H9 (cell line): Measurements from ENCODE around the gene OAS3. TPM values are rescaled to one million over a fixed set of nuclear protein-coding genes. Genes with fewer than 3 reads are reported as not detected.

Experiments
- DNase-seq: peaks from one replicate; pipeline ENCODE4 v3.0.0-alpha.2; 2017
- H2AFZ ChIP-seq: one replicate; pipeline ENCODE4 v1.6.1; 2013; ENCODE audit warnings: mild to moderate bottlenecking, low read length, control low read depth, moderate library complexity
- H2AK5ac ChIP-seq: 2 replicates; pipeline ENCODE4 v1.6.1; 2013; ENCODE audit warnings: low read length, control low read depth, mixed read lengths; ENCODE audit not compliant: insufficient read length
- H2BK120ac ChIP-seq: one replicate; pipeline ENCODE4 v1.6.1; 2013; ENCODE audit warnings: low read depth, mild to moderate bottlenecking, low read length, control low read depth, inconsistent platforms; ENCODE audit not compliant: poor library complexity, severe bottlenecking
- H2BK12ac ChIP-seq: 2 replicates; pipeline ENCODE4 v1.6.1; 2013; ENCODE audit warnings: low read length, control low read depth, mixed read lengths, low read depth; ENCODE audit not compliant: insufficient read length
- H2BK15ac ChIP-seq: 2 replicates; pipeline ENCODE4 v1.6.1; 2013; ENCODE audit warnings: low read depth, low read length, control low read depth
- H2BK20ac ChIP-seq: one replicate; pipeline ENCODE4 v1.6.1; 2013; ENCODE audit warnings: low read depth, mild to moderate bottlenecking, low read length, control low read depth, inconsistent platforms; ENCODE audit not compliant: poor library complexity, severe bottlenecking
- H2BK5ac ChIP-seq: 2 replicates; pipeline ENCODE4 v1.6.1; 2013; ENCODE audit warnings: low read length, control low read depth, mixed read lengths; ENCODE audit not compliant: insufficient read length
- H3K14ac ChIP-seq: 2 replicates; pipeline ENCODE4 v1.6.1; 2013; ENCODE audit warnings: low read length, control low read depth; ENCODE audit not compliant: insufficient read depth
- H3K18ac ChIP-seq: 2 replicates; pipeline ENCODE4 v1.6.1; 2013; ENCODE audit warnings: low read depth, mild to moderate bottlenecking, mixed read lengths, low read length, control low read depth; ENCODE audit not compliant: insufficient read length
- H3K23ac ChIP-seq: 2 replicates; pipeline ENCODE4 v1.6.1; 2013; ENCODE audit warnings: low read length, control low read depth, mixed read lengths, low read depth; ENCODE audit not compliant: insufficient read length
- H3K23me2 ChIP-seq: 2 replicates; pipeline ENCODE4 v1.6.1; 2013; ENCODE audit warnings: low read depth, mild to moderate bottlenecking, mixed read lengths, low read length, control low read depth; ENCODE audit not compliant: insufficient read length, poor library complexity, severe bottlenecking
- H3K27ac ChIP-seq: 2 replicates; pipeline ENCODE4 v1.5.1; 2013; ENCODE audit warnings: low read length, control low read depth, mixed read lengths, low read depth; ENCODE audit not compliant: insufficient read length
- H3K27me3 ChIP-seq: 2 replicates; pipeline ENCODE4 v1.6.1; 2013; ENCODE audit warnings: low read length, control low read depth, inconsistent platforms; ENCODE audit not compliant: insufficient read depth
- H3K4ac ChIP-seq: 2 replicates; pipeline ENCODE4 v1.6.1; 2013; ENCODE audit warnings: low read depth, mild to moderate bottlenecking, control low read depth, inconsistent platforms, low read length, moderate library complexity
- H3K4me1 ChIP-seq: 2 replicates; pipeline ENCODE4 v1.6.1; 2013; ENCODE audit warnings: low read length, control low read depth, inconsistent platforms; ENCODE audit not compliant: insufficient read depth
- H3K4me2 ChIP-seq: 2 replicates; pipeline ENCODE4 v1.6.1; 2013; ENCODE audit warnings: low read length, control low read depth, mixed read lengths; ENCODE audit not compliant: insufficient read length, insufficient read depth
- H3K56ac ChIP-seq: 2 replicates; pipeline ENCODE4 v1.6.1; 2013; ENCODE audit warnings: low read depth, mild to moderate bottlenecking, mixed read lengths, low read length, control low read depth; ENCODE audit not compliant: insufficient read length
- H3K79me1 ChIP-seq: 2 replicates; pipeline ENCODE4 v1.6.1; 2013; ENCODE audit warnings: low read depth, mild to moderate bottlenecking, moderate library complexity, low read length, control low read depth, inconsistent platforms; ENCODE audit not compliant: insufficient read depth, poor library complexity, severe bottlenecking
- H3K79me2 ChIP-seq: 2 replicates; pipeline ENCODE4 v1.6.1; 2013; ENCODE audit warnings: low read length, control low read depth, inconsistent platforms; ENCODE audit not compliant: insufficient read depth
- H3K9ac ChIP-seq: 2 replicates; pipeline ENCODE4 v1.6.1; 2013; ENCODE audit warnings: low read length, control low read depth, mixed read lengths; ENCODE audit not compliant: insufficient read length; ENCODE audit errors: extremely low read depth
- H3K9me3 ChIP-seq: one replicate; pipeline ENCODE4 v1.6.1; 2013; ENCODE audit warnings: low read depth, low read length, inconsistent platforms; ENCODE audit not compliant: control insufficient read depth
- H3T11ph ChIP-seq: one replicate; pipeline ENCODE4 v1.6.1; 2013; ENCODE audit warnings: mild to moderate bottlenecking, low read length, control low read depth, inconsistent platforms
- H4K20me1 ChIP-seq: one replicate; pipeline ENCODE4 v1.6.1; 2013; ENCODE audit not compliant: control insufficient read depth, insufficient read length, insufficient read depth
- H4K5ac ChIP-seq: 2 replicates; pipeline ENCODE4 v1.6.1; 2013; ENCODE audit warnings: low read depth, mild to moderate bottlenecking, mixed read lengths, low read length, control low read depth; ENCODE audit not compliant: insufficient read length
- H4K8ac ChIP-seq: replicated peaks from 2 replicates; pipeline ENCODE4 v1.6.1; 2013; ENCODE audit warnings: low read length, control low read depth, mixed read lengths, low read depth; ENCODE audit not compliant: insufficient read length
- H4K91ac ChIP-seq: 2 replicates; pipeline ENCODE4 v1.6.1; 2013; ENCODE audit warnings: low read depth, mild to moderate bottlenecking, moderate library complexity, mixed read lengths, low read length, control low read depth; ENCODE audit not compliant: insufficient read length
- H3K27ac Mint-ChIP-seq, 3 experiments: 2 replicates in 2 of 3; 3 replicates in 1 of 3; pipeline ENCODE4 v1.8.0; 2020 to 2021; ENCODE audit warnings: mixed read lengths in 3 of 3, mild to moderate bottlenecking in 1 of 3, moderate library complexity in 1 of 3
- H3K27me3 Mint-ChIP-seq: 2 replicates; pipeline ENCODE4 v1.8.0; 2021; ENCODE audit warnings: low read depth, mild to moderate bottlenecking, moderate library complexity, mixed read lengths
- H3K36me3 Mint-ChIP-seq, 3 experiments: 2 replicates in 2 of 3; 3 replicates in 1 of 3; pipeline ENCODE4 v1.8.0; 2020 to 2021; ENCODE audit warnings: low read depth in 3 of 3, mixed read lengths in 3 of 3; ENCODE audit not compliant: insufficient read depth in 1 of 3
- H3K4me1 Mint-ChIP-seq, 2 experiments: 2 replicates each; pipeline ENCODE4 v1.8.0; 2020; ENCODE audit warnings: mixed read lengths in 2 of 2
- H3K4me3 Mint-ChIP-seq, 2 experiments: 2 replicates in 1 of 2; 3 replicates in 1 of 2; pipeline ENCODE4 v1.8.0; 2020 to 2021; ENCODE audit warnings: mild to moderate bottlenecking in 2 of 2, mixed read lengths in 2 of 2, moderate library complexity in 1 of 2
- H3K9me3 Mint-ChIP-seq, 2 experiments: 2 replicates in 1 of 2; 3 replicates in 1 of 2; pipeline ENCODE4 v1.8.0; 2020; ENCODE audit warnings: mild to moderate bottlenecking in 2 of 2, mixed read lengths in 2 of 2, moderate library complexity in 1 of 2
- WGBS: extraction: QIAGEN DNeasy Blood & Tissue Kit; methylation state at CpG from one replicate; pipeline ENCODE4 v1.1.7; 2013; ENCODE audit warnings: missing lambda C conversion rate, low lambda C conversion rate, mixed read lengths; ENCODE audit not compliant: insufficient read length; ENCODE audit errors: extremely low coverage; 5-methylcytosine and 5-hydroxymethylcytosine counted together
- total RNA-seq: library from RNA; stranded (reverse); gene quantifications from 2 replicates; pipeline ENCODE4 v1.2.1, GENCODE V29; 2021
- TF ChIP-seq, protein P1 (sequence below): fragments of 200-600 bp; sonication (generic); conservative IDR thresholded peaks from 3 replicates; pipeline ENCODE4 v1.8.0; 2021; ENCODE audit warnings: antibody characterized with exemption, mild to moderate bottlenecking

Gene OAS3
- total RNA-seq, 1 experiment from 2014 or later: 0.81 TPM

GRCh38 chr12:112987561-112987960 is 49.3 kb downstream of the OAS3 start:
- H3K9ac ChIP-seq: no peak overlapping the region
- H3K27me3 Mint-ChIP-seq: peaks cover 8% of the 10 kb centered on the region
- H2AK5ac ChIP-seq: no peak overlapping the region
- H3K79me2 ChIP-seq: no peaks in the 10 kb centered on the region; the same call in 1 of the 2 replicates
- H3K18ac ChIP-seq: no peak overlapping the region
- H4K91ac ChIP-seq: no peak overlapping the region
- H3K9me3 ChIP-seq: no peaks in the 10 kb centered on the region
- H3K4me3 Mint-ChIP-seq: no peak overlapping the region
- no peaks in the 10 kb centered on the region for H3K79me1 ChIP-seq
- DNase-seq: no peak
- H2BK20ac ChIP-seq: no peak overlapping the region
- H3T11ph ChIP-seq: no peak overlapping the region
- H3K9me3 Mint-ChIP-seq: peaks cover 12 to 14% of the 10 kb centered on the region in 2 experiments
- H4K20me1 ChIP-seq: no peaks in the 10 kb centered on the region
- H3K27ac ChIP-seq: no peak overlapping the region
- no peak overlapping the region for H2BK15ac ChIP-seq
- H3K56ac ChIP-seq: no peak overlapping the region
- H3K4ac ChIP-seq: no peak overlapping the region
- no peak overlapping the region for H3K14ac ChIP-seq
- H2AFZ ChIP-seq: no peak overlapping the region
- WGBS: no CpG with 5 or more reads among the region's 2 CpGs
- peaks cover 15 to 25% of the 10 kb centered on the region in 2 experiments for H3K4me1 Mint-ChIP-seq
- TF ChIP-seq, protein P1, sequence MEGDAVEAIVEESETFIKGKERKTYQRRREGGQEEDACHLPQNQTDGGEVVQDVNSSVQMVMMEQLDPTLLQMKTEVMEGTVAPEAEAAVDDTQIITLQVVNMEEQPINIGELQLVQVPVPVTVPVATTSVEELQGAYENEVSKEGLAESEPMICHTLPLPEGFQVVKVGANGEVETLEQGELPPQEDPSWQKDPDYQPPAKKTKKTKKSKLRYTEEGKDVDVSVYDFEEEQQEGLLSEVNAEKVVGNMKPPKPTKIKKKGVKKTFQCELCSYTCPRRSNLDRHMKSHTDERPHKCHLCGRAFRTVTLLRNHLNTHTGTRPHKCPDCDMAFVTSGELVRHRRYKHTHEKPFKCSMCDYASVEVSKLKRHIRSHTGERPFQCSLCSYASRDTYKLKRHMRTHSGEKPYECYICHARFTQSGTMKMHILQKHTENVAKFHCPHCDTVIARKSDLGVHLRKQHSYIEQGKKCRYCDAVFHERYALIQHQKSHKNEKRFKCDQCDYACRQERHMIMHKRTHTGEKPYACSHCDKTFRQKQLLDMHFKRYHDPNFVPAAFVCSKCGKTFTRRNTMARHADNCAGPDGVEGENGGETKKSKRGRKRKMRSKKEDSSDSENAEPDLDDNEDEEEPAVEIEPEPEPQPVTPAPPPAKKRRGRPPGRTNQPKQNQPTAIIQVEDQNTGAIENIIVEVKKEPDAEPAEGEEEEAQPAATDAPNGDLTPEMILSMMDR: no peak
- H3K4me2 ChIP-seq: no peak overlapping the region
- H2BK120ac ChIP-seq: no peak overlapping the region
- H3K36me3 Mint-ChIP-seq: peaks cover 0 to 9% (median 2%) of the 10 kb centered on the region in 3 experiments; a peak in 4 of 7 replicates
- no peak overlapping the region for H4K8ac ChIP-seq
- no peaks in the 10 kb centered on the region; the same call in 1 of the 2 replicates for H3K27me3 ChIP-seq
- H2BK5ac ChIP-seq: no peak overlapping the region
- H3K27ac Mint-ChIP-seq: no peak overlapping the region
- H4K5ac ChIP-seq: no peak overlapping the region
- no peaks in the 10 kb centered on the region for H3K23me2 ChIP-seq
- H3K4me1 ChIP-seq: no peaks in the 10 kb centered on the region
- H2BK12ac ChIP-seq: no peak overlapping the region
- no peak overlapping the region for H3K23ac ChIP-seq
